ENCODE results near the gene OGN.

GRCh38 chr9:92381775-92382174 lies 22.6 kb downstream of the OGN start:
- TF ChIP-seq, protein P1, sequence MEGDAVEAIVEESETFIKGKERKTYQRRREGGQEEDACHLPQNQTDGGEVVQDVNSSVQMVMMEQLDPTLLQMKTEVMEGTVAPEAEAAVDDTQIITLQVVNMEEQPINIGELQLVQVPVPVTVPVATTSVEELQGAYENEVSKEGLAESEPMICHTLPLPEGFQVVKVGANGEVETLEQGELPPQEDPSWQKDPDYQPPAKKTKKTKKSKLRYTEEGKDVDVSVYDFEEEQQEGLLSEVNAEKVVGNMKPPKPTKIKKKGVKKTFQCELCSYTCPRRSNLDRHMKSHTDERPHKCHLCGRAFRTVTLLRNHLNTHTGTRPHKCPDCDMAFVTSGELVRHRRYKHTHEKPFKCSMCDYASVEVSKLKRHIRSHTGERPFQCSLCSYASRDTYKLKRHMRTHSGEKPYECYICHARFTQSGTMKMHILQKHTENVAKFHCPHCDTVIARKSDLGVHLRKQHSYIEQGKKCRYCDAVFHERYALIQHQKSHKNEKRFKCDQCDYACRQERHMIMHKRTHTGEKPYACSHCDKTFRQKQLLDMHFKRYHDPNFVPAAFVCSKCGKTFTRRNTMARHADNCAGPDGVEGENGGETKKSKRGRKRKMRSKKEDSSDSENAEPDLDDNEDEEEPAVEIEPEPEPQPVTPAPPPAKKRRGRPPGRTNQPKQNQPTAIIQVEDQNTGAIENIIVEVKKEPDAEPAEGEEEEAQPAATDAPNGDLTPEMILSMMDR (optimal IDR thresholded peaks at IDR 0.05 in 1 of 3, IDR thresholded peaks at IDR 0.05 in 1 of 3, conservative IDR thresholded peaks at IDR 0.05 in 1 of 3; ENCODE audit: extremely low read depth in 1 of 3, insufficient read depth in 2 of 3, low read length in 3 of 3), result no peak
- TF ChIP-seq EZH2 (IDR thresholded peaks at IDR 0.05; ENCODE audit: low read length), result no peak
